ENCODE results near the gene CPT1B.

DNA sequence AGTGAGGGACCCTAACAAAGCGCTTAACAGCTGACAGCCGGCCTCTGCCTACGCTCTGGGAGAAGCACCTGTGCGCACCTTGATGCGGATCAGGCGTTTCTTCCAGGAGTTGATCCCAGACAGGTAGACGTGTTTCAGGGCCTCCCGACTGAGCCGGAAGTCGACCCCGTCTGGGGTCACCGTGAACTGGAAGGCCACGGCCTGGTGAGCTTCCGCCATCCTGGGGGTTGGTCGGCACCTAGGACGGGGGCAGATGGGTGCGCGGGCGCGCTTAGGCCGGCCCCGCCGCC is 585 bp downstream of the CPT1B start:
- TF ChIP-seq, protein P1, sequence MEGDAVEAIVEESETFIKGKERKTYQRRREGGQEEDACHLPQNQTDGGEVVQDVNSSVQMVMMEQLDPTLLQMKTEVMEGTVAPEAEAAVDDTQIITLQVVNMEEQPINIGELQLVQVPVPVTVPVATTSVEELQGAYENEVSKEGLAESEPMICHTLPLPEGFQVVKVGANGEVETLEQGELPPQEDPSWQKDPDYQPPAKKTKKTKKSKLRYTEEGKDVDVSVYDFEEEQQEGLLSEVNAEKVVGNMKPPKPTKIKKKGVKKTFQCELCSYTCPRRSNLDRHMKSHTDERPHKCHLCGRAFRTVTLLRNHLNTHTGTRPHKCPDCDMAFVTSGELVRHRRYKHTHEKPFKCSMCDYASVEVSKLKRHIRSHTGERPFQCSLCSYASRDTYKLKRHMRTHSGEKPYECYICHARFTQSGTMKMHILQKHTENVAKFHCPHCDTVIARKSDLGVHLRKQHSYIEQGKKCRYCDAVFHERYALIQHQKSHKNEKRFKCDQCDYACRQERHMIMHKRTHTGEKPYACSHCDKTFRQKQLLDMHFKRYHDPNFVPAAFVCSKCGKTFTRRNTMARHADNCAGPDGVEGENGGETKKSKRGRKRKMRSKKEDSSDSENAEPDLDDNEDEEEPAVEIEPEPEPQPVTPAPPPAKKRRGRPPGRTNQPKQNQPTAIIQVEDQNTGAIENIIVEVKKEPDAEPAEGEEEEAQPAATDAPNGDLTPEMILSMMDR (IDR thresholded peaks at IDR 0.05) = no peak
- no peak for TF ChIP-seq ZFX (IDR thresholded peaks at IDR 0.05; ENCODE audit: borderline replicate concordance)

Measured in 22Rv1 (cell line).